Measurements from ENCODE around the gene ERBB4. TPM values are rescaled to one million over a fixed set of nuclear protein-coding genes. Genes with fewer than 3 reads are reported as not detected.

The ERBB4 gene
- polyA plus RNA-seq, 1 experiment, result not detected

- TF ChIP-seq CTCF (IDR thresholded peaks at IDR 0.05; ENCODE audit: low read depth, low read length), result no peak
- H3K4me3 ChIP-seq (ENCODE audit: low read depth, low read length), result no peak overlapping the region
- no peaks in the 10 kb centered on the region for H3K9me3 ChIP-seq (ENCODE audit: control insufficient read depth, insufficient read depth, low read length)
- H3K27me3 ChIP-seq (ENCODE audit: control insufficient read depth, insufficient read depth, low read length), result no peaks in the 10 kb centered on the region
- CTCF ChIA-PET, result no interaction called here
- no peak for DNase-seq (ENCODE audit: low read depth, low spot score)
- POLR2A ChIA-PET, result no interaction called here
- no peak overlapping the region for H3K27ac ChIP-seq (ENCODE audit: low read depth, low read length)
Observed at GRCh38 chr2:211963969-211964368, 574.6 kb downstream of the ERBB4 start.

- DNase-seq (ENCODE audit: low read depth, low spot score), result no peak
- H3K27ac ChIP-seq (ENCODE audit: low read depth, low read length), result no peak overlapping the region
- H3K4me3 ChIP-seq (ENCODE audit: low read depth, low read length), result no peak overlapping the region
- ChIA-PET CTCF (no interaction called here), POLR2A (no interaction called here)
- no peak for TF ChIP-seq CTCF (IDR thresholded peaks at IDR 0.05; ENCODE audit: low read depth, low read length)
- no peaks in the 10 kb centered on the region for H3K27me3 ChIP-seq (ENCODE audit: control insufficient read depth, insufficient read depth, low read length)
- H3K9me3 ChIP-seq (ENCODE audit: control insufficient read depth, insufficient read depth, low read length), result no peaks in the 10 kb centered on the region
Observed at GRCh38 chr2:211957799-211958198, 580.8 kb downstream of the ERBB4 start.

GRCh38 chr2:211955648-211956047 lies 583.0 kb downstream of the ERBB4 start:
- CTCF ChIA-PET, result interaction anchor here (1.3 kb wide), 1 partner anchor 50 kb away, joined by 4 read pairs; no protein-coding TSS in a partner anchor
- POLR2A ChIA-PET, result no interaction called here
- DNase-seq (ENCODE audit: low read depth, low spot score), result no peak
- no peak for TF ChIP-seq CTCF (IDR thresholded peaks at IDR 0.05; ENCODE audit: low read depth, low read length)
- no peak overlapping the region for H3K4me3 ChIP-seq (ENCODE audit: low read depth, low read length)
- H3K27me3 ChIP-seq (ENCODE audit: control insufficient read depth, insufficient read depth, low read length), result no peaks in the 10 kb centered on the region
- H3K27ac ChIP-seq (ENCODE audit: low read depth, low read length), result no peak overlapping the region
- H3K9me3 ChIP-seq (ENCODE audit: control insufficient read depth, insufficient read depth, low read length), result no peaks in the 10 kb centered on the region

- ChIA-PET CTCF (no interaction called here), POLR2A (no interaction called here)
- Histone ChIP-seq H3K27me3 (ENCODE audit: control insufficient read depth, insufficient read depth, low read length) (no peaks in the 10 kb centered on the region), H3K9me3 (ENCODE audit: control insufficient read depth, insufficient read depth, low read length) (no peaks in the 10 kb centered on the region), H3K4me3 (ENCODE audit: low read depth, low read length) (no peak overlapping the region), H3K27ac (ENCODE audit: low read depth, low read length) (no peak overlapping the region)
- DNase-seq (ENCODE audit: low read depth, low spot score), result no peak
- no peak for TF ChIP-seq CTCF (IDR thresholded peaks at IDR 0.05; ENCODE audit: low read depth, low read length)
Observed at GRCh38 chr2:211948932-211949331, 589.7 kb downstream of the ERBB4 start.

GRCh38 chr2:211946960-211947359 lies 591.6 kb downstream of the ERBB4 start:
- DNase-seq (ENCODE audit: low read depth, low spot score), result no peak
- POLR2A ChIA-PET, result no interaction called here
- Histone ChIP-seq H3K27ac (ENCODE audit: low read depth, low read length) (no peak overlapping the region), H3K4me3 (ENCODE audit: low read depth, low read length) (no peak overlapping the region), H3K27me3 (ENCODE audit: control insufficient read depth, insufficient read depth, low read length) (no peaks in the 10 kb centered on the region), H3K9me3 (ENCODE audit: control insufficient read depth, insufficient read depth, low read length) (no peaks in the 10 kb centered on the region)
- CTCF ChIA-PET, result no interaction called here
- no peak for TF ChIP-seq CTCF (IDR thresholded peaks at IDR 0.05; ENCODE audit: low read depth, low read length)
